ENCODE data around the gene B3GALNT1. TPM values are rescaled to one million over a fixed set of nuclear protein-coding genes. Genes with fewer than 3 reads are reported as not detected.

Gene B3GALNT1
- total RNA-seq, 4 donors from 2014 or later, result 0.77 to 85.1 (median 14.8) TPM

Other genes starting within 250 kb of the B3GALNT1 start
- 100 to 1,000 TPM in 1 of 4 donors, 10 to 100 TPM in 3; 13.8 to 141 (median 62.4) TPM for gene NMD3, start 116.0 kb upstream of the B3GALNT1 start, total RNA-seq

Measured in uterus (tissue), 4 donors.